ENCODE results near the gene SYT9. TPM values are rescaled to one million over a fixed set of nuclear protein-coding genes. Genes with fewer than 3 reads are reported as not detected.

The SYT9 gene
- total and polyA plus RNA-seq, 2 of the 4 experiments (the other 2 are of a cell fraction) = not detected

- Histone ChIP-seq H4K8ac (ENCODE audit: low read depth in 2 of 2, low read length in 2 of 2) (no peak overlapping the region), H2BK15ac (ENCODE audit: low read depth, low read length) (no peak overlapping the region), H3K23ac (ENCODE audit: low read depth, low read length) (no peak overlapping the region), H4K20me1 (ENCODE audit: insufficient read depth, low read length) (no peaks in the 10 kb centered on the region), H3K4me2 (ENCODE audit: low read depth, low read length) (no peak overlapping the region), H3K4me1 (ENCODE audit: control insufficient read depth, insufficient read depth, low read length) (peaks cover 2% of the 10 kb centered on the region; the same call in 1 of the 2 replicates), H3K27me3 (ENCODE audit: control insufficient read depth, insufficient read depth, low read length) (peaks cover 9% of the 10 kb centered on the region), H3K14ac (replicated peaks; ENCODE audit: low read depth, low read length) (no peak overlapping the region), H2AK9ac (replicated peaks; ENCODE audit: low read depth, low read length, poor library complexity) (no peak overlapping the region), H2BK5ac (ENCODE audit: low read depth, low read length, poor library complexity, severe bottlenecking) (no peak overlapping the region), H3K79me1 (ENCODE audit: low read depth in 1 of 2, low read length in 2 of 2) (no peaks in the 10 kb centered on the region), H2AFZ (replicated peaks; ENCODE audit: low read length, poor library complexity) (no peak overlapping the region), H3K18ac (ENCODE audit: low read depth, low read length) (no peak overlapping the region), H3K9ac (ENCODE audit: low read depth, low read length) (no peak overlapping the region), H3K27ac (ENCODE audit: insufficient read depth, low read length) (no peak overlapping the region), H3K36me3 (ENCODE audit: control insufficient read depth, insufficient read depth, low read length) (no peaks in the 10 kb centered on the region), H2AK5ac (ENCODE audit: low read depth, low read length) (no peak overlapping the region), H3K56ac (ENCODE audit: extremely low read depth, insufficient read depth, low read length) (no peak overlapping the region), H3K9me3 (ENCODE audit: control insufficient read depth, insufficient read depth, low read length) (no peaks in the 10 kb centered on the region), H3K4me3 (ENCODE audit: insufficient read depth, low read depth, low read length) (no peak overlapping the region), H4K5ac (ENCODE audit: low read depth, low read length) (no peak overlapping the region), H2BK20ac (ENCODE audit: low read depth, low read length) (no peak overlapping the region), H3K4ac (ENCODE audit: low read depth, low read length) (no peak overlapping the region), H4K91ac (ENCODE audit: insufficient read depth, low read depth, low read length) (no peak overlapping the region), H2BK120ac (ENCODE audit: low read depth, low read length) (no peak overlapping the region), H3K9me1 (ENCODE audit: insufficient read depth, low read length) (no peaks in the 10 kb centered on the region)
- no TSS peak for BruUV-seq (replicated peaks)
- POLR2A ChIA-PET (ENCODE audit: unreplicated experiment) = no interaction called here
- dilution Hi-C loops (cut with HindIII; ENCODE audit: low sequenced_read_pairs, unreplicated experiment) = no loop called here
- no peak for ATAC-seq (ENCODE audit: low read depth)
- DNase-seq = no peak
- TF ChIP-seq RAD21 (IDR thresholded peaks at IDR 0.05; ENCODE audit: low read length) = no peak
- no peak for TF ChIP-seq SMC3 (IDR thresholded peaks at IDR 0.05; ENCODE audit: low read depth, low read length)
- intact Hi-C loops (cut with micrococcal nuclease) = loop anchor here (5.0 kb wide), 1 partner anchor 413 kb away; no protein-coding TSS in a partner anchor
- in situ Hi-C loops (cut with MboI; ENCODE audit: low sequenced_read_pairs) = no loop called here
- CTCF ChIA-PET = no interaction called here
- 83% methylated on average over 1 of the region's 2 CpGs; no CpG with 5 or more reads in 1 of the 2 experiments for WGBS, 2 experiments (ENCODE audit: extremely low coverage in 2 of 2, insufficient read length in 1 of 2)
Observed at GRCh38 chr11:7509966-7510365, 258.3 kb downstream of the SYT9 start.
